Activated CD4-positive, alpha-beta memory T cell treated with anti-CD3 and anti-CD28 coated beads for 36 hours (primary cell): ENCODE data around the gene TEKTIP1. TPM values are rescaled to one million over a fixed set of nuclear protein-coding genes. Genes with fewer than 3 reads are reported as not detected.

Experiments
- CTCF ChIA-PET: fragments of 350-600 bp; sonication (Branson Sonifier 250); formaldehyde crosslinking; loops from one replicate; lab custom pipeline; 2021; ENCODE audit warnings: antibody characterized with exemption, inconsistent platforms; lab: Charles Lee
- POLR2A ChIA-PET: fragments of 350-600 bp; sonication (Branson Sonifier 250); formaldehyde crosslinking; loops from one replicate; lab custom pipeline; 2021; ENCODE audit warnings: antibody characterized with exemption; lab: Charles Lee
- DNase-seq: peaks from one replicate; pipeline ENCODE4 v3.0.0-alpha.2; 2020
- H3K27ac Mint-ChIP-seq: one replicate; pipeline ENCODE4 v1.8.0; 2021; ENCODE audit warnings: mixed read lengths
- H3K27me3 Mint-ChIP-seq: one replicate; pipeline ENCODE4 v1.8.0; 2021; ENCODE audit warnings: mixed read lengths
- H3K36me3 Mint-ChIP-seq: one replicate; pipeline ENCODE4 v1.8.0; 2021; ENCODE audit warnings: mixed read lengths
- H3K4me1 Mint-ChIP-seq: one replicate; pipeline ENCODE4 v1.8.0; 2021; ENCODE audit warnings: low read depth, mixed read lengths
- H3K4me3 Mint-ChIP-seq: one replicate; pipeline ENCODE4 v1.8.0; 2021; ENCODE audit warnings: mild to moderate bottlenecking, mixed read lengths
- H3K9me3 Mint-ChIP-seq: one replicate; pipeline ENCODE4 v1.8.0; 2021; ENCODE audit warnings: mixed read lengths
- intact Hi-C: fragments of 100-400 bp; cut with micrococcal nuclease; formaldehyde crosslinking; loops from one replicate; pipeline ENCODE4 v1.15.1; 2023
- total RNA-seq, 2 experiments: library from RNA; stranded (reverse); gene quantifications; one replicate each; pipeline ENCODE4 v1.2.3, GENCODE V29; 2021

TEKTIP1 gene
- total RNA-seq, 2 experiments from 2014 or later = 1.1 to 1.8 TPM

DNA sequence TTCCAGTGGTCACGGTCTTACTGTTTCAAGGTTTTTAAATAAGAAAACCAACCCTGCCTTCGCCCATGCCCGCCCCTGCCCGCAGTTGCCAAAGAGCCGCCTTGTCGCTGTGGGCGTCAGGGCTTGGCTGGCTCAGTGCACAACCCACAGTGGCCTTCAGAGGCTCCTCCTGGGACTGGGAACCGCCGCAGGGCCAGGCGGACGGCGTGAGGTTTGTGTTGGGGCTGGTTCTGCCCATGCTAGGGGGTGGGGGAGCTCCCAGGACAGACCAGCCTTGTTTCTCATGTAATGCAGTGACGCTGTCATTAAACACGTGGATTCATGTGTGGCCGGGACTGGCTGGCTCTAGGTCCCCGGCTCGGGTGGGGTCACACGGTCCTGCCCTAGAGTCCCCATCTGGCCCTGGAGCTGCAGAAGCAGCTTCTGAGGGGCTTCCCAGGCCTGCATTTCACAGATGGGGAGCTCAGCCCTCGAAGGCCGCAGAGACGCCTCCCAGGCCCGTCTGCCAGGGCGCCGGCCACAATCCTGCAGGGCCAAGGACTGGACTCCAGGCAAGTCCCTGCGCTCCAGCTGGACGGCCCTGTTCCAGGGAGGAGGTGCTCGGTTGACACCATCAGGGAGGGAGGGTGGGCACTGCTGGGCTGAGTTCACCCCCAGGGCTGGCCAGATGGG lies 2.4 kb upstream of the TEKTIP1 start:
- CTCF ChIA-PET = interaction anchor here (1.6 to 1.8 kb wide), 2 partner anchors 9 to 11 kb away, joined by 5 to 6 read pairs; no protein-coding TSS in a partner anchor
- Mint-ChIP-seq H3K36me3 (peaks cover 27% of the 10 kb centered on the region), H3K4me3 (no peak overlapping the region), H3K9me3 (no peaks in the 10 kb centered on the region), H3K27ac (no peak overlapping the region), H3K4me1 (no peaks in the 10 kb centered on the region), H3K27me3 (no peaks in the 10 kb centered on the region)
- intact Hi-C loops = no loop called here
- POLR2A ChIA-PET = no interaction called here
- no peak for DNase-seq

DNA sequence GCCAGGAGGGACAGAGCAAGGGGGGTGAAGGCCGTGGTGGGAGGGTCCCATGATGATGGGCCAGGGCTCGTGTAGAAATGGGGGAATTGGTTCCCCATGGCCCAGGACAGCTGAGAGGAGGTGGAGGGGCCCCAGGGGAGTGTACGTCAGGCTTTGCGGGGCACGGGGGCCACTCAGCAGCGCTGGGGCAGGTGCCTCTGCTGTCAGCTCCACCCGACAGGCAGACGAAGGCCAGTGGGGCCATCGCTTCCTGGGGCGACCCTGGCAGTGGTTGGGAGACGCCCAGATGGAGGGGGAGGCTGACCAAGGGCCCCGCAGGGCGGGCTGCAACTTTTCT lies 1.9 kb upstream of the TEKTIP1 start:
- H3K4me1 Mint-ChIP-seq = no peaks in the 10 kb centered on the region
- H3K9me3 Mint-ChIP-seq = no peaks in the 10 kb centered on the region
- H3K27ac Mint-ChIP-seq = no peak overlapping the region
- peaks cover 27% of the 10 kb centered on the region for H3K36me3 Mint-ChIP-seq
- ChIA-PET CTCF (interaction anchor here (1.6 to 1.8 kb wide), 2 partner anchors 8 to 11 kb away, joined by 5 to 6 read pairs; no protein-coding TSS in a partner anchor), POLR2A (no interaction called here)
- no peaks in the 10 kb centered on the region for H3K27me3 Mint-ChIP-seq
- no peak overlapping the region for H3K4me3 Mint-ChIP-seq
- intact Hi-C loops = no loop called here
- no peak for DNase-seq

DNA sequence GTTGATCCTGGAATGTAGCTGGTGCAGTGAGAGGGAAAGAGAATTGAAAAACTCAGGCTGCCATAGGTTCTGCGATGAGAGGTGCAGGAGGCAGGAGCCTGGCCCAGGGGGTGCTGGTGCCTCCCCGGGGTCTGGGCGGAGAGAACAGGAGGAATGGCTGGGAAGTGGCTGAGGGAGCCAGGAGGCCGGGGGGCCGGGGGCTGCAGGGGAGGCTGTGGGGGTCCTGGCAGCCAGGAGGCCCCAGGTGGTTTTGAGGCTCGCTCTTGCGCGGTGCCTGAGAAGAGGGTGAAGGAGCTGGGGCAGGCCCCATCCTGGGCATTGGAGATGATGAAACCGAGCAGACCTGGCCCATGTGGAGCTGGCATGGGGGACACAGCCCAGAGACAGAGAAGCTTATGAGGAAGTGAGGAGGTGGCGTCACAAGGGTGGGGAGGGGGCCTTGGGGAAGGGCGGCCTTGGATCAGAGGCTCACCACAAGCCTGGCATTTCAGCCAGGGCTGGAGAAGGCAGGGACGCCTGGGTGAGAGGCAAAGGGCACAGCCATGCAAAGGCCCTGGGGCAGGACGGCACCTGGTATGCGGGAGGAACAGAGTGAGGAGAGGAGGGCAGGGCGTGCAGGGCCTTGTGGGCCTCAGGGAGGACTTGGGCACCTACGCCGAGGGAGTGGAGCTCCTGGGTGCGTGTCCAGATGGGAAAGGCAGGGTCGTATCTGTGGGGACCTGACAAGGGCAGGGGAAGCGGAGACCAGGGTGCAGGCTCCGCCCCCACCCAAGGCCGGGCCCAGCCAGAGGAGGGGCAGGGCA lies 1.3 kb upstream of the TEKTIP1 start:
- H3K27me3 Mint-ChIP-seq = no peaks in the 10 kb centered on the region
- POLR2A ChIA-PET = no interaction called here
- H3K36me3 Mint-ChIP-seq = peaks cover 27% of the 10 kb centered on the region
- no peak overlapping the region for H3K27ac Mint-ChIP-seq
- no peaks in the 10 kb centered on the region for H3K4me1 Mint-ChIP-seq
- CTCF ChIA-PET = interaction anchor here (1.6 to 1.8 kb wide), 2 partner anchors 8 to 10 kb away, joined by 5 to 6 read pairs; no protein-coding TSS in a partner anchor
- H3K9me3 Mint-ChIP-seq = no peaks in the 10 kb centered on the region
- H3K4me3 Mint-ChIP-seq = no peak overlapping the region
- DNase-seq = no peak
- intact Hi-C loops = no loop called here

DNA sequence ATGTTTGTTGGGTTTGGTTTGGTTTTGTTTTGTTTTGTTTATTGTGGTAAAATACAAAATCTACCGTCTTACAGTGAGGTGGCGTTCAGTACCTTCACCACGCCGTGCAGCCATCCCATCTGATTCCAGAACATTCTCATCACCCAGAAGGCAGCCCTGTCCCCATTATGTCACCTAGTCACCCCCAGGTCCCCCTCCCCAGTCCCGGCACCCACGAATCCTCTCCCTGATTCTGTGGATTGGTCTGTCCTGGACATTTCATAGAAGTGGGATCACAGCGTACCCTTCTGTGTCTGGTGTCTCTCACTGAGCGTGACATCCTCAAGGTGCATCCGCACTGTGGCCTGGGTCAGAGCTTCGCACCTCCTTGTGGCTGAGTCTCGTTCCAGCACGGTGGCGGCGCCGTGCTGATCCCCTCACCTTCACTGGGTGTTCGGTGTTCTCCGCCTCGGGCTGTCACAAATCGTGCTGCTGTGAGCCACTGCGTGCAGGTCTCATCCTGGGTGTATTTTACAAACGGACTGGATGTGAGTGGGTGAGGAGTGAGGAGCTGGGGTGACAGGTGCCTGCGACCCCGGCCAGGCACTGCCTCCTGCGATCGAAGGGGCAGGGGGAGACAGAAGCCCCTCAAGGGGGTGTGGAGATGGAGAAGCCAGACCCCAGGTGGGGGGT lies 580 bp upstream of the TEKTIP1 start:
- CTCF ChIA-PET = interaction anchor here (0.7 kb wide), 1 partner anchor 16 kb away, joined by 3 read pairs; no protein-coding TSS in a partner anchor
- intact Hi-C loops = no loop called here
- Mint-ChIP-seq H3K4me3 (no peak overlapping the region), H3K27ac (no peak overlapping the region), H3K27me3 (no peaks in the 10 kb centered on the region), H3K4me1 (no peaks in the 10 kb centered on the region), H3K36me3 (peaks cover 24% of the 10 kb centered on the region), H3K9me3 (no peaks in the 10 kb centered on the region)
- no peak for DNase-seq
- POLR2A ChIA-PET = no interaction called here

DNA sequence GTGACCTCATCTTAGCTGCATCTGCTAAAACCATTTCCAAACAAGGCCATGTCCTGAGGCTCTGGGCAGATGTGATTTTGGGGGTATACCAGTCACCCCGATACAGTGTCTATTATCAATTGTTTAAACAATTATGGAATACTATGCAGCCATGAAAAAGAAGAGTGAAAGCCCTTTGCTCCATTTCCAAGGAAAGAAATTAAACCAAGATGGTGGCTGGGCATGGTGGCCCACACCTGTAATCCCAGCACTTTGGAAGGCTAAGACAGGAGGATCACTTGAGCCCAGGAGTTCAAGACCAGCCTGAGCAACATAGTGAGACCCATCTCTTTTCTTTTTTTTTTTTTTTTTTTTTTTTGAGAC lies 763 bp downstream of the TEKTIP1 start:
- Mint-ChIP-seq H3K9me3 (no peaks in the 10 kb centered on the region), H3K36me3 (peaks cover 17% of the 10 kb centered on the region), H3K4me1 (no peaks in the 10 kb centered on the region), H3K27me3 (no peaks in the 10 kb centered on the region), H3K27ac (no peak overlapping the region), H3K4me3 (no peak overlapping the region)
- CTCF ChIA-PET = no interaction called here
- POLR2A ChIA-PET = interaction anchor here (0.6 kb wide), 1 partner anchor 256 kb away, joined by 3 read pairs; no protein-coding TSS in a partner anchor
- intact Hi-C loops = no loop called here
- DNase-seq = no peak

DNA sequence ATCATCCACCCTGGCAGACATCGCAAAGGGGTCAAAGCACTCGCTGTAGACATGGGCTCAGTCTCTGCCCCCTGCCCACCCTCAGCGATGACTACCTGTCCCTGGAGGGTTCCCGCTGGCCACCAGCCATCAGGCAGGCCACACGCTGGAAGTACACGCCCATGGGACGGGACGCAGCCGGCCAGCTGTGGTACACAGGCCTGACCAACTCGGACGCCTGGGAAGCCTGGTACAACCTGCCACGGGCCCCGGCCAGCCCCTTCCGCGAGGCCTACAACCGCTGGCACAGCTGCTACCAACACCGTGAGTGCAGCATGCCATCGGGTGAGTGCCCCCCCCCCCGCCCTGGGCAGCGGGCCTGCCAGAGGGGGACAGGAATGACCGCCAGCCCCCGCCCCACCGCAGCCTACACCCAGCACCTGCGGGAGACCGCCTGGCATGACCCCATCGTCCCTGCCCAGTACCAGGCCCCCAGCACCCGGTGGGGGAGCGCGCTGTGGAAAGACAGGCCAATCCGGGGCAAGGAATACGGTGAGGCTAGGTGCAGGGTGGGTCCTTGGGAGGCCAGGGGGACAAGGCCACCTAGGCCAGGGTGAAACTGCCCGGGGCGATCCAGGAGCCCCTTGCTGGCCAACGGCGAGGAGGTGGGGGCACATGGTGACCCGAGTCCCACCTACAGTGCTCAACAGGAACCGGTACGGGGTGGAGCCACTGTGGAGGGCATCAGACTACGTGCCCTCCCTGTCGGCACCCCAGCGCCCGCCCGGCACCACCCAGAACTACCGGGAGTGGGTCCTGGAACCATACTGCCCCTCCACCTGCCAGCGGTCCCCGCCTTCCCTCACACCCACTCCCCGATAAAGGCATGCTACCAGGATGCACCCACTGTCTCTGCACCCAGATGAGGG lies 4.4 kb downstream of the TEKTIP1 start:
- Mint-ChIP-seq H3K4me1 (peaks cover 6% of the 10 kb centered on the region), H3K36me3 (peaks cover 15% of the 10 kb centered on the region), H3K4me3 (no peak overlapping the region), H3K27ac (no peak overlapping the region), H3K27me3 (no peaks in the 10 kb centered on the region), H3K9me3 (no peaks in the 10 kb centered on the region)
- POLR2A ChIA-PET = no interaction called here
- CTCF ChIA-PET = interaction anchor here (2.0 kb wide), 1 partner anchor 11 kb away, joined by 18 read pairs; no protein-coding TSS in a partner anchor
- DNase-seq = no peak
- intact Hi-C loops = loop anchor here (1.0 kb wide), 1 partner anchor 163 kb away; no protein-coding TSS in a partner anchor

DNA sequence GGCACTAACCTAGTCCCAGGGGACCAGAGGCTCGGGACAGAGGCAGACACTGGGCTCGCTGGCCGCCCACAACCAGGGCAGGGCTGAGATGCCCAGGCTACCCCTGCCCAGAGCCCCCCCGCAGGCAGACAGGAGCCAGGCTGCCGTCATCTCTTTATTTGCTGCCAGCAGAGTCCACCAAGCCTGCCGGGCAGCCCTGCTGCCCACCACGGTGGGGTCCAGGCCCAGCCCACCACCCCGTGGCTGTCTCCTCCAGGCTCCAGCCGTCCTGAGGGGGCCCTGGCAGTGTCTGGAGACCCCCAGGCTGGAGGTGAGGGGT lies 5.0 kb downstream of the TEKTIP1 start:
- H3K4me1 Mint-ChIP-seq = peaks cover 6% of the 10 kb centered on the region
- peaks cover 15% of the 10 kb centered on the region for H3K36me3 Mint-ChIP-seq
- no peak for DNase-seq
- CTCF ChIA-PET = interaction anchor here (1.0 to 3.8 kb wide), 3 partner anchors 11 to 25 kb away, joined by 3 to 39 read pairs (median 18); partner anchors contain the start of gene MFSD12
- intact Hi-C loops = loop anchor here (1.0 kb wide), 1 partner anchor 162 kb away; no protein-coding TSS in a partner anchor
- POLR2A ChIA-PET = no interaction called here
- no peak overlapping the region for H3K27ac Mint-ChIP-seq
- H3K4me3 Mint-ChIP-seq = no peak overlapping the region
- H3K9me3 Mint-ChIP-seq = no peaks in the 10 kb centered on the region
- no peaks in the 10 kb centered on the region for H3K27me3 Mint-ChIP-seq

DNA sequence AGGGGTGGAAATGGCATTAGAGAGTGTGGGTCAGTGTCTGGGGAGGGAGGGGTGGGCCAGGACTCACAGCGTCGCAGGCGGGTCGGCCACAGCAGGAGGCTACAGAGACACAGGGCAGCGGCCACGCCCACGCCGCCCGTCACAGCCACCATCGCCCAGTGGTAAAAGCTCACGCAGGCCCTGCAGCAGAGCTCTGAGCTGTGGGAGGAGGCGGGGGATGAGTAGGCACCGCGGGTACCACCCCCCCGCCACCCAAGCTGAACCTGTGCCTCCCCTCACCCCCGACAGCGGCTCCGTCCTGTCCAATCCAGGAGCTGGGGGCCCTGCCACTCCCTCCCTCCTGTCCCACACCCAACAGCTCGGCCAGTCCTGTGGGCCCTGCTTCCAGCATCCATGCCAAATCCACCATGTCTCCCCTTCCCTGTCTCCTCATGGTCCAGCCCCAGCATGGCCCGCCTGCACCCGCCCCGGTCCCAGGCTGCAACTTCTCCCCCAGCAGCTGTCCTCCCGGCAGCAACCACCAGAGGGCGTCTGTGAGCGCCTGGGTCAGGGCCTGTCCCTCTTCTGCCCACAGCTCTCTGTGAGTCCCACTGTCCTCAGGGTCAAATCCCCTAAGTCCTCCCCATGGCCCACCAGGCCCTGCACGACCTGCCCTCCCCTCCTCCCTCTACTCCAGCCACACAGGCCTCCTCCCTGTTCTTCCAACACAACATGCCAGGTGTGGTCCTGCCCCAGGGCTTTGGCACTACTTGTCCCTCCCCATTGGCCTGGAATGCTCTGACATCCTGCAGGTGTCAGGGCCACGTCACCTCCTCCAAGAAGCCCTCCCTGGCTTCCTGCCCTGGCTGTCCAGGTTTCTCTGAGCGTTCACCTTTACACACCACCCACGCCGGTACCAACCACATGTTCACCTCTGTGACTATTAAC lies 6.0 kb downstream of the TEKTIP1 start:
- intact Hi-C loops = loop anchor here (1.0 kb wide), 2 partner anchors 73 to 161 kb away; no protein-coding TSS in a partner anchor
- POLR2A ChIA-PET = interaction anchor here (1.6 to 1.9 kb wide), 2 partner anchors 9 to 12 kb away, joined by 4 to 9 read pairs; partner anchors contain the start of gene MFSD12
- H3K4me1 Mint-ChIP-seq = peaks cover 6% of the 10 kb centered on the region
- no peaks in the 10 kb centered on the region for H3K9me3 Mint-ChIP-seq
- no peak overlapping the region for H3K4me3 Mint-ChIP-seq
- H3K27ac Mint-ChIP-seq = peak overlapping the region; percentile 56
- DNase-seq = peak; percentile 87
- CTCF ChIA-PET = interaction anchor here (0.7 to 3.8 kb wide), 25 partner anchors 8 to 446 kb away, joined by 3 to 39 read pairs (median 4); partner anchors contain the start of genes GIPC3, HMG20B, MFSD12 and PIP5K1C
- H3K27me3 Mint-ChIP-seq = no peaks in the 10 kb centered on the region
- H3K36me3 Mint-ChIP-seq = peaks cover 8% of the 10 kb centered on the region

DNA sequence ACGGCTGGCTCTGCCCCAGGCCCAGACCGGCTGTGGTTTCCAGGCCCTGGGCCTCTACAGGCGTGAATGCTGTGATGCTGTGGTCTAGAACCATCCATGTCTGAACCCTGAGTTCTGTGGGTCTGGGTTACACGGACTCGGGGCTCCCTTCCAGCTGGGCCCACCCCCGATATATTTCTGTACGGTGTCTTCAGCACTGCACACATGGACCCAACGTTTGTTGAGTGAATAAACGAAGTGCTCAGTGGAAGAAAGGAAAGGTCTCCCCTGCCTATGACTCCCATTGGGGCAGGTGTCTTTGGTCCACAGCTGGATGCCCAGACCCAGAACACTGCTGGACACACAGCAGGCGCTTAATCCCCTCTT lies 6.7 kb downstream of the TEKTIP1 start:
- H3K9me3 Mint-ChIP-seq = no peaks in the 10 kb centered on the region
- H3K27ac Mint-ChIP-seq = no peak overlapping the region
- no peaks in the 10 kb centered on the region for H3K27me3 Mint-ChIP-seq
- no peak overlapping the region for H3K4me3 Mint-ChIP-seq
- CTCF ChIA-PET = interaction anchor here (0.7 to 3.8 kb wide), 24 partner anchors 9 to 445 kb away, joined by 3 to 39 read pairs (median 4); partner anchors contain the start of genes GIPC3, HMG20B, MFSD12 and PIP5K1C
- peaks cover 8% of the 10 kb centered on the region for H3K36me3 Mint-ChIP-seq
- peaks cover 6% of the 10 kb centered on the region for H3K4me1 Mint-ChIP-seq
- intact Hi-C loops = loop anchor here (1.0 kb wide), 1 partner anchor 73 kb away; no protein-coding TSS in a partner anchor
- DNase-seq = no peak
- POLR2A ChIA-PET = interaction anchor here (1.6 to 1.9 kb wide), 2 partner anchors 9 to 11 kb away, joined by 4 to 9 read pairs; partner anchors contain the start of gene MFSD12

DNA sequence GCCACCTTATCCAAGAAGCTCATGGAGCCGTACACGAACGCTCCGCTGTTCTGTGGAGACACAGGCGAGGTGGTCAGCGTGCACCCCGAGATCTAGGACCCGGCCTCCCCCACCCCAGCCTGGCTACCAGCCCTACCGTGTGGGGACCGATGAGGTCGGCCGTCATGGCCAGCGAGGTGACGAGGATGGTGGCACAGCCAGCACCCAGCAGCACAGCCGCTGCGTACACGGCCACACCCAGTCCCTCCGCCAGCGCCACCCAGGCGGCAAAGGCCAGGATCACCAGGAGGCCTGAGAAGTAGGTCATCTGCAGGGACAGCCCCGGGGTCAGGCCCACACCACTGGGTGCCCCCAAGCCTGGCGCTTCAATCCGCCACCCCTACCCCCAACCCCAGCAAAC lies 7.1 kb downstream of the TEKTIP1 start:
- H3K4me3 Mint-ChIP-seq = no peak overlapping the region
- peaks cover 6% of the 10 kb centered on the region for H3K4me1 Mint-ChIP-seq
- DNase-seq = no peak
- no peaks in the 10 kb centered on the region for H3K9me3 Mint-ChIP-seq
- ChIA-PET CTCF (interaction anchor here (0.6 to 3.8 kb wide), 13 partner anchors 9 to 160 kb away, joined by 3 to 39 read pairs (median 4); partner anchors contain the start of genes GIPC3, HMG20B, MFSD12 and PIP5K1C), POLR2A (interaction anchor here (1.6 to 1.9 kb wide), 2 partner anchors 8 to 11 kb away, joined by 4 to 9 read pairs; partner anchors contain the start of gene MFSD12)
- H3K27ac Mint-ChIP-seq = no peak overlapping the region
- H3K36me3 Mint-ChIP-seq = peaks cover 8% of the 10 kb centered on the region
- no peaks in the 10 kb centered on the region for H3K27me3 Mint-ChIP-seq
- intact Hi-C loops = no loop called here
